Measurements from ENCODE around the gene CCDC3. TPM values are rescaled to one million over a fixed set of nuclear protein-coding genes. Genes with fewer than 3 reads are reported as not detected.

The CCDC3 gene
- total RNA-seq, 1 donor from 2014 or later = 12.8 TPM

DNA sequence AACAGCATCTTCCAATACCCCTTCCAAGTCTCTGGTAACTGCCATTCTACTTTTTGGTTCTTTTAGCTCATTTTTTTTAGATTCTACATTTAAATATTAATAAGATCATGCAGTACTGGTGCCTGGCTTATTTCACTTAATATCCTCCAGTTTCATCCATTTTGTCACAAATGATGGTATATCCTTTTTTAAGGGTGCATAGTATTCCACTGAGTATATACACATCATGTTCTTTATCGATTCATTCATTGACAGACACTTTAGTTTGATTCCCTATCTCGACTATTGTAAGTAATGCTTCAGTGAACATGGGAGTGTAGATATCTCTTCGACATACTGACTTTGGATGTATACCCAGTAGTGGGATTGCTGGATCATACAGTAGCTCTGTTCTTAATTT lies 89.7 kb downstream of the CCDC3 start:
- H3K9me3 ChIP-seq = no peaks in the 10 kb centered on the region
- TF ChIP-seq, protein P1, sequence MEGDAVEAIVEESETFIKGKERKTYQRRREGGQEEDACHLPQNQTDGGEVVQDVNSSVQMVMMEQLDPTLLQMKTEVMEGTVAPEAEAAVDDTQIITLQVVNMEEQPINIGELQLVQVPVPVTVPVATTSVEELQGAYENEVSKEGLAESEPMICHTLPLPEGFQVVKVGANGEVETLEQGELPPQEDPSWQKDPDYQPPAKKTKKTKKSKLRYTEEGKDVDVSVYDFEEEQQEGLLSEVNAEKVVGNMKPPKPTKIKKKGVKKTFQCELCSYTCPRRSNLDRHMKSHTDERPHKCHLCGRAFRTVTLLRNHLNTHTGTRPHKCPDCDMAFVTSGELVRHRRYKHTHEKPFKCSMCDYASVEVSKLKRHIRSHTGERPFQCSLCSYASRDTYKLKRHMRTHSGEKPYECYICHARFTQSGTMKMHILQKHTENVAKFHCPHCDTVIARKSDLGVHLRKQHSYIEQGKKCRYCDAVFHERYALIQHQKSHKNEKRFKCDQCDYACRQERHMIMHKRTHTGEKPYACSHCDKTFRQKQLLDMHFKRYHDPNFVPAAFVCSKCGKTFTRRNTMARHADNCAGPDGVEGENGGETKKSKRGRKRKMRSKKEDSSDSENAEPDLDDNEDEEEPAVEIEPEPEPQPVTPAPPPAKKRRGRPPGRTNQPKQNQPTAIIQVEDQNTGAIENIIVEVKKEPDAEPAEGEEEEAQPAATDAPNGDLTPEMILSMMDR (IDR thresholded peaks at IDR 0.05) = no peak
- TF ChIP-seq POLR2AphosphoS5 (IDR thresholded peaks at IDR 0.05; ENCODE audit: insufficient read depth in 1 of 2, low read depth in 1 of 2) = no peak
- no peak for TF ChIP-seq POLR2A (IDR thresholded peaks at IDR 0.05)
- H3K27ac ChIP-seq = no peak overlapping the region
- no peaks in the 10 kb centered on the region for H3K36me3 ChIP-seq
- intact Hi-C loops (cut with DNase I) = no loop called here
- H3K4me3 ChIP-seq = no peak overlapping the region
- no peak for DNase-seq (ENCODE audit: extremely low spot score in 2 of 2)
- no peaks in the 10 kb centered on the region for H3K27me3 ChIP-seq
- H3K4me1 ChIP-seq = no peaks in the 10 kb centered on the region

DNA sequence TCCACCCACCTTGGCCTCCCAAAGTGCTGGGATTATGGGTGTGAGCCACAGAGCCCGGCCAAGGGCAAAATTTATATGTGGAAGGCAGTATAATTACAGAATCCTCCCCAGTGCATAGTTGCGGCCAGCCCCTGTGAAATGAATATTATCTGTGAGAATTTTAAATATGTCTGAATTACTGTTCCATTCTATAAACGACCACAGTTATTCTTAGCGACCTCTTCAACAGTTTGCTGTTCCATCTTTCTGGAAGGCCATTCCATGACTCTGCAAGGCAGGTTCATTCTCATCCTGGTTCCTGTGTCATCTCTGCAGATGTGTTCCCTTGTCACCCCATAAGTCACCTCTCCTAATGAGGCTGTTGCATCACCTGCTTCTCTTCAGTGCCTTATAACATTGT lies 90.7 kb downstream of the CCDC3 start:
- DNase-seq (ENCODE audit: extremely low spot score in 2 of 2) = peak in 1 of 2 donors; percentile 18

DNA sequence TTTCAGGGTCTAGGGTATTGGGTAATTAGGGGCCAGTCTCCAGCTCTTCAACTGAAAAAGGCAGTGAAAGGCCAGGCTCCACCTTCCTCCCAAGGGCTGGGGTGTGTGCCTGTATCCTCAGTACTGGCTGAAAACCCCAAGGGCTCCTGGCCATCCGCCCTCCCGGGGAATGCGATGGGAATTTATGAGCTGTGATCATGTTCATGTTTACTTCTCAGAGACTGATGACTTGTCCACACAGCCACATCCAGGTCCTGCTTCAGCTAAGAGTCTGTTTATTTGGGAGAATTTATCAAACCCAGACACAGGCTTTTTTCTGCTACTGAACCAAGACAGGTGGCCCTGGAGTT lies 91.7 kb downstream of the CCDC3 start:
- TF ChIP-seq, protein P1 (IDR thresholded peaks at IDR 0.05) = no peak
- TF ChIP-seq POLR2AphosphoS5 (IDR thresholded peaks at IDR 0.05; ENCODE audit: insufficient read depth in 1 of 2, low read depth in 1 of 2) (no peak), POLR2A (IDR thresholded peaks at IDR 0.05) (no peak)
- H3K4me1 ChIP-seq = peaks cover 12% of the 10 kb centered on the region
- H3K9me3 ChIP-seq = no peaks in the 10 kb centered on the region
- H3K27ac ChIP-seq = peak overlapping the region; percentile 12
- H3K4me3 ChIP-seq = no peak overlapping the region
- DNase-seq (ENCODE audit: extremely low spot score in 2 of 2) = peak in 1 of 2 donors; percentile 85
- no peaks in the 10 kb centered on the region for H3K27me3 ChIP-seq
- intact Hi-C loops (cut with DNase I) = loop anchor here (10.0 kb wide), 2 partner anchors 125 to 185 kb away; no protein-coding TSS in a partner anchor
- no peaks in the 10 kb centered on the region for H3K36me3 ChIP-seq

More for the DNA sequence above, 90.7 kb downstream of the CCDC3 start:
- Histone ChIP-seq H3K36me3 (no peaks in the 10 kb centered on the region), H3K9me3 (no peaks in the 10 kb centered on the region), H3K4me3 (no peak overlapping the region), H3K4me1 (peaks cover 8% of the 10 kb centered on the region), H3K27me3 (no peaks in the 10 kb centered on the region), H3K27ac (no peak overlapping the region)
- intact Hi-C loops (cut with DNase I) = no loop called here
- no peak for TF ChIP-seq POLR2AphosphoS5 (IDR thresholded peaks at IDR 0.05; ENCODE audit: insufficient read depth in 1 of 2, low read depth in 1 of 2)
- TF ChIP-seq POLR2A (IDR thresholded peaks at IDR 0.05) = no peak
- TF ChIP-seq, protein P1 (IDR thresholded peaks at IDR 0.05) = no peak

DNA sequence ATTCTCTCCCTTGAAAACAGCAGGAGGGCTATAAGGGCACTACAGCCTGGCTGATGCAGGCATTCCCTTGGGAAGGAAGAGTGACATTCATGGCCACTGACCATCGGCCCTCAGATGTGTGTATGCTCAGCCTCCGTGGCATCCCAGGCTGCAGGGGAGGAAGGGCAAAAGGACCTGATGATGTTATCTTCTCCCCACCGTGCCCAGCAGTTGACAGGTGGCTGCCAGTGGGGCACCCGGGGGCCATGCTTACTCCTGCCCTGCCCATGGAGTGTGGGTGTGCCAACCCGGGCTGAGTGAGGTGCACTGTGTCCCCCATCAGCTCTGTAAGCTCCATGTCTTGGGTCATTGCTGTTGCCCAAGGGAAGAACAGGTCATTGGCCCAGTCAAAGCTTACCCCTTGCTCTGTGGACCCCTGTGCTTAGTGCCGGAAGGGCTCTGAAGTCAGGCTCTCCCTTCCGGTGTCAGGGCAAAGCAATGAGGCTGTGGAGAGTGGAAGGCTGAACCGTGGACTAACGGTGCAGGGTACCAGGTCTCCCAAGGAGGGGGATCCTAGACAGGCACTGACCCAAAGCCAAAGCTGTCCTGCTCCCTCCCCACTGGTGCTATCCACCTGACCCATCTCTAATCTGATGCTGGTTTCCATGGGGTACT lies 92.2 kb downstream of the CCDC3 start:
- intact Hi-C loops (cut with DNase I) = loop anchor here (10.0 kb wide), 2 partner anchors 125 to 185 kb away; no protein-coding TSS in a partner anchor
- Histone ChIP-seq H3K27ac (peak overlapping the region; percentile 12), H3K4me1 (peaks cover 12% of the 10 kb centered on the region), H3K36me3 (no peaks in the 10 kb centered on the region), H3K4me3 (no peak overlapping the region), H3K9me3 (no peaks in the 10 kb centered on the region), H3K27me3 (no peaks in the 10 kb centered on the region)
- DNase-seq (ENCODE audit: extremely low spot score in 2 of 2) = peak in 1 of 2 donors; percentile 80
- TF ChIP-seq, protein P1 (IDR thresholded peaks at IDR 0.05) = no peak
- TF ChIP-seq POLR2A (IDR thresholded peaks at IDR 0.05) = no peak
- no peak for TF ChIP-seq POLR2AphosphoS5 (IDR thresholded peaks at IDR 0.05; ENCODE audit: insufficient read depth in 1 of 2, low read depth in 1 of 2)

DNA sequence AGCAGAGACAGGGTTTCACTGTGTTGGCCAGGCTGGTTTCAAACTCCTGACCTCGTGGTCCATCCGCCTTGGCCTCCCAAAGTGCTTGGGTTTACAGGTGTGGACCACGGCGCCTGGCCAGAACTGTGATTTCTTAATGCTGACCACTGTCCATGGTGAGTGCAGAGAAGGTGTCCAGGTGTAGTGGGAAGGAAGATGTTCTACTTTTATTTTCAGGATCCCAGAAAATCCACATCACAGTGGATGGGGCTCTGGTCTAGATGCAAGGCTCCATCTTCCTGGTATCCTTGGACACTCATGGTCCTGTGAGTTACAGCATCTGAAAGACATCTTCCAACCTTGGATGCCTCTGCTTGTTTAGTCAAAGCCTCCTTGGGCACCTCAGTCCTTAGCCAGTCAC lies 92.7 kb downstream of the CCDC3 start:
- H3K4me3 ChIP-seq = no peak overlapping the region
- TF ChIP-seq, protein P1 (IDR thresholded peaks at IDR 0.05) = no peak
- TF ChIP-seq POLR2AphosphoS5 (IDR thresholded peaks at IDR 0.05; ENCODE audit: insufficient read depth in 1 of 2, low read depth in 1 of 2) = no peak
- no peak for TF ChIP-seq POLR2A (IDR thresholded peaks at IDR 0.05)
- H3K4me1 ChIP-seq = peaks cover 12% of the 10 kb centered on the region
- peak in 1 of 2 donors; percentile 64 for DNase-seq (ENCODE audit: extremely low spot score in 2 of 2)
- H3K9me3 ChIP-seq = no peaks in the 10 kb centered on the region
- intact Hi-C loops (cut with DNase I) = loop anchor here (10.0 kb wide), 2 partner anchors 124 to 184 kb away; no protein-coding TSS in a partner anchor
- no peaks in the 10 kb centered on the region for H3K27me3 ChIP-seq
- no peaks in the 10 kb centered on the region for H3K36me3 ChIP-seq
- no peak overlapping the region for H3K27ac ChIP-seq
